GM12878 (cell line): Measurements from ENCODE around the gene RALGAPB. TPM values are rescaled to one million over a fixed set of nuclear protein-coding genes. Genes with fewer than 3 reads are reported as not detected.

ENCODE experiments used
- ATAC-seq: fragments of 200-7000 bp; cut with Tn5 transposase; 3 replicates; pipeline ENCODE4 v1.9.1; 2020; ENCODE audit warnings: mild to moderate bottlenecking, moderate library complexity
- BruUV-seq: library from RNA; stranded (reverse); fragments of 400-500 nt; replicated peaks from 2 replicates; lab custom pipeline; 2021; lab: Mats Ljungman, UMichigan
- CTCF ChIA-PET: fragments of 300-600 bp; sonication (Branson Sonifier 250); formaldehyde crosslinking; extraction: SDS; loops from one replicate; lab custom pipeline; 2021; ENCODE audit warnings: inconsistent platforms; lab: Yijun Ruan, JAX
- POLR2A ChIA-PET: fragments of 350-600 bp; formaldehyde crosslinking; extraction: SDS; loops from one replicate; lab custom pipeline; 2021; ENCODE audit warnings: inconsistent platforms; lab: Charles Lee
- RAD21 ChIA-PET: fragments of 300-600 bp; sonication (Branson Sonifier 250); formaldehyde crosslinking; loops from one replicate; lab custom pipeline; 2023; ENCODE audit warnings: antibody characterized with exemption; ENCODE audit not compliant: unreplicated experiment; lab: Charles Lee
- SMC1A ChIA-PET: fragments of 300-600 bp; sonication (Branson Sonifier 250); formaldehyde crosslinking; loops from one replicate; lab custom pipeline; 2023; ENCODE audit not compliant: unreplicated experiment, uncharacterized antibody; lab: Charles Lee
- DNase-seq: peaks from one replicate; pipeline ENCODE4 v3.0.0-alpha.2; 2011; ENCODE audit warnings: low read depth, low spot score
- FAIRE-seq: peaks from 3 replicates; lab custom pipeline; 2011; peaks lifted over from hg19 to GRCh38; lab: Jason Lieb, UNC
- H2AFZ ChIP-seq: 2 replicates; pipeline ENCODE4 v1.6.0; 2011; ENCODE audit warnings: low read depth, low read length, control low read depth; ENCODE audit not compliant: control insufficient read depth
- H3K27ac ChIP-seq: 2 replicates; pipeline ENCODE4 v1.5.1; 2011; ENCODE audit warnings: control low read depth; ENCODE audit not compliant: control insufficient read depth, insufficient read depth
- H3K27me3 ChIP-seq, 2 experiments: replicated peaks in 1 of 2; 2 replicates each; pipeline versions ENCODE4 v1.6.0 to v1.6.1; 2011; ENCODE audit warnings: low read length in 1 of 2; ENCODE audit not compliant: control insufficient read depth in 2 of 2, insufficient read depth in 2 of 2
- H3K36me3 ChIP-seq, 2 experiments: 2 replicates each; pipeline ENCODE4 v1.5.1; 2011; ENCODE audit warnings: low read length in 1 of 2; ENCODE audit not compliant: control insufficient read depth in 2 of 2, insufficient read depth in 2 of 2
- H3K4me1 ChIP-seq: 2 replicates; pipeline ENCODE4 v1.6.1; 2011; ENCODE audit warnings: mild to moderate bottlenecking, low read length, moderate library complexity, mixed read lengths; ENCODE audit not compliant: control insufficient read depth, insufficient read depth
- H3K4me2 ChIP-seq: 2 replicates; pipeline ENCODE4 v1.6.0; 2011; ENCODE audit warnings: control low read depth; ENCODE audit not compliant: control insufficient read depth, insufficient read depth
- H3K4me3 ChIP-seq: fragments of 200-600 bp; sonication (generic); 2 replicates; pipeline ENCODE4 v1.5.1; 2016
- H3K79me2 ChIP-seq: 2 replicates; pipeline ENCODE4 v1.6.0; 2011; ENCODE audit warnings: low read length; ENCODE audit not compliant: control insufficient read depth, insufficient read depth
- H3K9ac ChIP-seq: 2 replicates; pipeline ENCODE4 v1.8.0; 2011; ENCODE audit warnings: low read length, control low read depth, mixed read lengths; ENCODE audit not compliant: control insufficient read depth, insufficient read depth
- H3K9me3 ChIP-seq: replicated peaks from 3 replicates; pipeline ENCODE4 v1.5.1; 2011; ENCODE audit warnings: mild to moderate bottlenecking, low read length; ENCODE audit not compliant: control insufficient read depth, insufficient read depth
- H4K20me1 ChIP-seq: 2 replicates; pipeline ENCODE4 v1.6.0; 2011; ENCODE audit not compliant: control insufficient read depth, insufficient read depth
- BCL3 ChIP-seq: IDR thresholded peaks from 2 replicates; pipeline ENCODE4 v1.6.1; 2011; ENCODE audit warnings: borderline replicate concordance, low read depth, mild to moderate bottlenecking, moderate library complexity, low read length; ENCODE audit not compliant: insufficient read depth, poor library complexity, severe bottlenecking
- NR2C2 ChIP-seq: IDR thresholded peaks from 2 replicates; pipeline ENCODE4 v1.6.1; 2011; ENCODE audit warnings: borderline replicate concordance, low read depth; ENCODE audit not compliant: control insufficient read depth, insufficient read length
- ZNF384 ChIP-seq: IDR thresholded peaks from 2 replicates; pipeline ENCODE4 v1.6.1; 2012; ENCODE audit warnings: low read depth, mild to moderate bottlenecking, low read length, improper control_type of control experiment, borderline replicate concordance
- WGBS: methylation state at CpG from one replicate; pipeline ENCODE4 v1.1.6; 2016; ENCODE audit warnings: low lambda C conversion rate; ENCODE audit not compliant: insufficient replicate concordance, insufficient coverage; ENCODE audit errors: missing lambda C conversion rate; 5-methylcytosine and 5-hydroxymethylcytosine counted together
- in situ Hi-C: fragments of 300-500 bp; cut with MboI; formaldehyde crosslinking; loops from 9 replicates; pipeline ENCODE4 v1.14.3; 2018; ENCODE audit warnings: mixed read lengths
- intact Hi-C: fragments of 100-400 bp; cut with micrococcal nuclease; formaldehyde crosslinking; loops from one replicate; pipeline ENCODE4 v1.14.2; 2022; ENCODE audit not compliant: unreplicated experiment
- polyA plus RNA-seq, 11 experiments: library from polyadenylated mRNA; depleted of rRNA in 4 of 11; unstranded in 6 of 11; stranded (reverse) in 5 of 11; fragments of >200 nt; fragmentation: Nextera tagmentation in 4 of 11; fragmentation: Illumina TruSeq in 1 of 11; extraction: Ambion mirVana in 4 of 11; extraction: Trizol in 1 of 11; gene quantifications; 1 replicate in 1 of 11; 2 replicates in 10 of 11; pipeline versions ENCODE4 v1.2.1 to v1.2.3, GENCODE V29; 2011 to 2016; ENCODE audit warnings: inconsistent platforms in 2 of 11, missing spikeins in 2 of 11, low read depth in 1 of 11
- total RNA-seq, 4 experiments: library from RNA; depleted of rRNA in 3 of 4; stranded (reverse); fragments of >200 nt in 3 of 4; fragmentation: Illumina TruSeq in 1 of 4; extraction: Trizol in 1 of 4; gene quantifications; 2 replicates each; pipeline versions ENCODE4 v1.2.1 to v1.2.3, GENCODE V29; 2013 to 2021

RALGAPB gene
- total and polyA plus RNA-seq, 10 of the 15 experiments (the other 5 are each of a cell fraction or from before 2014, with no cell fraction given): 3.7 to 23.2 (median 15.5) TPM

GRCh38 chr20:38589967-38590675 lies 117.5 kb downstream of the RALGAPB start:
- 43% methylated on average over 3 of the region's 3 CpGs for WGBS
- peak; percentile 38 for FAIRE-seq

More at GRCh38 chr20:38589967-38590675, 117.5 kb downstream of the RALGAPB start:
- TF ChIP-seq ZNF384 (no peak), NR2C2 (peak; percentile 16), BCL3 (peak; percentile 36)
- ChIA-PET SMC1A (no interaction called here), RAD21 (no interaction called here), POLR2A (no interaction called here), CTCF (no interaction called here)
- intact Hi-C loops (no loop called here), in situ Hi-C loops (no loop called here)
- no peak overlapping the region for H2AFZ ChIP-seq
- H3K9me3 ChIP-seq: no peaks in the 10 kb centered on the region
- H3K4me3 ChIP-seq: no peak overlapping the region
- H3K36me3 ChIP-seq: no peaks in the 10 kb centered on the region
- no peak overlapping the region for H3K4me2 ChIP-seq
- ATAC-seq (no peak), DNase-seq (no peak)
- H3K4me1 ChIP-seq: no peaks in the 10 kb centered on the region
- BruUV-seq: no TSS peak
- no peaks in the 10 kb centered on the region for H4K20me1 ChIP-seq
- no peak overlapping the region for H3K9ac ChIP-seq
- H3K27ac ChIP-seq: no peak overlapping the region
- H3K27me3 ChIP-seq: no peaks in the 10 kb centered on the region; a peak in 1 of 4 replicates
- H3K79me2 ChIP-seq: no peaks in the 10 kb centered on the region
